ENCODE measurements around the gene RHOT2. TPM values are rescaled to one million over a fixed set of nuclear protein-coding genes. Genes with fewer than 3 reads are reported as not detected.

The RHOT2 gene
- total RNA-seq, 2 experiments from 2014 or later: 110 TPM

GRCh38 chr16:716200-716568 lies 48.3 kb downstream of the RHOT2 start:
- peak overlapping the region; percentile 80 for H3K4me3 Mint-ChIP-seq
- no peak overlapping the region for H3K27ac Mint-ChIP-seq
- H3K9me3 Mint-ChIP-seq: no peaks in the 10 kb centered on the region
- ChIA-PET CTCF (interaction anchor here (0.8 to 11.9 kb wide), 7 partner anchors 9 to 69 kb away, joined by 3 to 207 read pairs (median 3); partner anchors contain the start of genes ANTKMT, CCDC78, CHTF18 and HAGHL), POLR2A (interaction anchor here (1.1 to 3.9 kb wide), 9 partner anchors 10 to 69 kb away, joined by 3 to 37 read pairs (median 5); partner anchors contain the start of genes CCDC78, HAGHL and STUB1)
- H3K36me3 Mint-ChIP-seq (ENCODE audit: low read depth): no peaks in the 10 kb centered on the region
- TF ChIP-seq, protein P1, sequence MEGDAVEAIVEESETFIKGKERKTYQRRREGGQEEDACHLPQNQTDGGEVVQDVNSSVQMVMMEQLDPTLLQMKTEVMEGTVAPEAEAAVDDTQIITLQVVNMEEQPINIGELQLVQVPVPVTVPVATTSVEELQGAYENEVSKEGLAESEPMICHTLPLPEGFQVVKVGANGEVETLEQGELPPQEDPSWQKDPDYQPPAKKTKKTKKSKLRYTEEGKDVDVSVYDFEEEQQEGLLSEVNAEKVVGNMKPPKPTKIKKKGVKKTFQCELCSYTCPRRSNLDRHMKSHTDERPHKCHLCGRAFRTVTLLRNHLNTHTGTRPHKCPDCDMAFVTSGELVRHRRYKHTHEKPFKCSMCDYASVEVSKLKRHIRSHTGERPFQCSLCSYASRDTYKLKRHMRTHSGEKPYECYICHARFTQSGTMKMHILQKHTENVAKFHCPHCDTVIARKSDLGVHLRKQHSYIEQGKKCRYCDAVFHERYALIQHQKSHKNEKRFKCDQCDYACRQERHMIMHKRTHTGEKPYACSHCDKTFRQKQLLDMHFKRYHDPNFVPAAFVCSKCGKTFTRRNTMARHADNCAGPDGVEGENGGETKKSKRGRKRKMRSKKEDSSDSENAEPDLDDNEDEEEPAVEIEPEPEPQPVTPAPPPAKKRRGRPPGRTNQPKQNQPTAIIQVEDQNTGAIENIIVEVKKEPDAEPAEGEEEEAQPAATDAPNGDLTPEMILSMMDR (IDR thresholded peaks at IDR 0.05): no peak
- peaks cover 10% of the 10 kb centered on the region for H3K27me3 Mint-ChIP-seq
- no peak for DNase-seq
- intact Hi-C loops (cut with micrococcal nuclease): no loop called here
- ATAC-seq: no peak
- H3K4me1 Mint-ChIP-seq (ENCODE audit: low read depth): peaks cover 27% of the 10 kb centered on the region

- Mint-ChIP-seq H3K27ac (no peak overlapping the region), H3K27me3 (peaks cover 7% of the 10 kb centered on the region), H3K36me3 (ENCODE audit: low read depth) (no peaks in the 10 kb centered on the region), H3K9me3 (no peaks in the 10 kb centered on the region), H3K4me1 (ENCODE audit: low read depth) (peaks cover 27% of the 10 kb centered on the region), H3K4me3 (peak overlapping the region; percentile 80)
- TF ChIP-seq, protein P1 (IDR thresholded peaks at IDR 0.05): no peak
- CTCF ChIA-PET: interaction anchor here (8.1 to 11.9 kb wide), 2 partner anchors 13 to 69 kb away, joined by 149 to 207 read pairs; partner anchors contain the start of genes ANTKMT, CCDC78, CHTF18 and HAGHL
- intact Hi-C loops (cut with micrococcal nuclease): no loop called here
- POLR2A ChIA-PET: interaction anchor here (1.1 to 3.9 kb wide), 5 partner anchors 9 to 36 kb away, joined by 4 to 37 read pairs (median 7); partner anchors contain the start of genes CCDC78, HAGHL and STUB1
- ATAC-seq (no peak), DNase-seq (no peak)
These were observed 48.9 kb downstream of the RHOT2 start for GRCh38 chr16:716768-717325.

GRCh38 chr16:717450-718245 lies 49.7 kb downstream of the RHOT2 start:
- Mint-ChIP-seq H3K9me3 (no peaks in the 10 kb centered on the region), H3K27ac (no peak overlapping the region), H3K4me3 (no peak overlapping the region), H3K27me3 (peaks cover 6% of the 10 kb centered on the region), H3K36me3 (ENCODE audit: low read depth) (no peaks in the 10 kb centered on the region), H3K4me1 (ENCODE audit: low read depth) (peaks cover 26% of the 10 kb centered on the region)
- intact Hi-C loops (cut with micrococcal nuclease): no loop called here
- ChIA-PET POLR2A (interaction anchor here (1.4 to 2.4 kb wide), 2 partner anchors 17 to 22 kb away, joined by 7 to 11 read pairs; no protein-coding TSS in a partner anchor), CTCF (interaction anchor here (8.1 to 11.9 kb wide), 2 partner anchors 12 to 68 kb away, joined by 149 to 207 read pairs; partner anchors contain the start of genes ANTKMT, CCDC78, CHTF18 and HAGHL)
- DNase-seq (no peak), ATAC-seq (no peak)
- TF ChIP-seq, protein P1 (IDR thresholded peaks at IDR 0.05): no peak

DNA sequence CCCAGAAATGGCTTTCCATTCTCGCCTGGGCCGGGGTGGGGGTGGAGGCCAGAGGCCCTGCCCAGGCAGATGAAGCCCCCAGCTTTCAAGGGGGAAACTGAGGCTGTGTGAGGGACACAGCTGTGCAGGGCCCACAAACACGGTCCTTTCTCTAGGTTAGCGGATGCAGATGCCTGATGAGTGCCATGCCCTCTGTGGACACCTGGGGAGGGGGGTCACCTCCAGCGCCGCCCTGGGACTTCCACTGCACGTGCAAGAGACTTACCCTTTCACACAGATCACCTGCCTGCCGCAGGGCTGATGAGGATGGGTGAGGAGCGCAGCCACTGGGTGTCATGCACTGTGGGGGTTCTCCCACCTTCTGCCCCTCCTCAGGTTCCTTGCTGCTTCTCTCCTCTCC lies 50.5 kb downstream of the RHOT2 start:
- Mint-ChIP-seq H3K4me1 (ENCODE audit: low read depth) (peaks cover 28% of the 10 kb centered on the region), H3K27me3 (peaks cover 3% of the 10 kb centered on the region), H3K9me3 (no peaks in the 10 kb centered on the region), H3K4me3 (peak overlapping the region; percentile 10), H3K36me3 (ENCODE audit: low read depth) (no peaks in the 10 kb centered on the region), H3K27ac (no peak overlapping the region)
- no peak for ATAC-seq
- TF ChIP-seq, protein P1 (IDR thresholded peaks at IDR 0.05): no peak
- CTCF ChIA-PET: no interaction called here
- POLR2A ChIA-PET: interaction anchor here (2.9 to 8.1 kb wide), 2 partner anchors 10 to 20 kb away, joined by 13 to 84 read pairs; partner anchors contain the start of genes CIAO3 and HAGHL
- no peak for DNase-seq
- intact Hi-C loops (cut with micrococcal nuclease): no loop called here

Measured in activated CD8-positive, alpha-beta T cell treated with anti-CD3 and anti-CD28 coated beads for 36 hours (primary cell).